Measurements from ENCODE around the gene OSBP2.

- TF ChIP-seq GATA2 (IDR thresholded peaks at IDR 0.05; ENCODE audit: low read depth, low read length) (no peak), GATA3 (IDR thresholded peaks at IDR 0.05; ENCODE audit: low read depth, low read length) (no peak)
Observed at GRCh38 chr22:30718938-30719337, 24.3 kb downstream of the OSBP2 start.
